Spleen (tissue), 11 donors: ENCODE measurements around the gene ZDHHC3. TPM values are rescaled to one million over a fixed set of nuclear protein-coding genes. Genes with fewer than 3 reads are reported as not detected.

Experiments
- DNase-seq: peaks from one replicate; pipeline ENCODE4 v3.0.0-alpha.2; 2020
- H3K27ac ChIP-seq, 8 donors: fragments of 200-600 bp; sonication (generic) in 7 of 8; 1 replicate in 4 of 8; 2 replicates in 4 of 8; pipeline versions ENCODE4 v1.5.0 to v1.8.0; 2016 to 2021; ENCODE audit warnings: inconsistent platforms in 4 of 8, mild to moderate bottlenecking in 4 of 8, moderate library complexity in 1 of 8
- H3K27me3 ChIP-seq, 7 donors: fragments of 200-600 bp; sonication (generic) in 6 of 7; replicated peaks in 1 of 7; 1 replicate in 4 of 7; 2 replicates in 3 of 7; pipeline versions ENCODE4 v1.5.0 to v1.8.0; 2016 to 2021; ENCODE audit warnings: inconsistent platforms in 3 of 7, mild to moderate bottlenecking in 1 of 7
- H3K36me3 ChIP-seq, 6 donors: fragments of 200-600 bp; sonication (generic) in 5 of 6; 1 replicate in 4 of 6; 2 replicates in 2 of 6; pipeline versions ENCODE4 v1.5.0 to v1.8.0; 2016 to 2021; ENCODE audit warnings: inconsistent platforms in 2 of 6
- H3K4me1 ChIP-seq, 6 donors: fragments of 200-600 bp; sonication (generic) in 5 of 6; 1 replicate in 3 of 6; 2 replicates in 3 of 6; pipeline versions ENCODE4 v1.5.0 to v1.8.0; 2016 to 2021; ENCODE audit warnings: inconsistent platforms in 3 of 6
- H3K4me3 ChIP-seq, 8 donors: fragments of 200-600 bp; sonication (generic) in 7 of 8; 1 replicate in 4 of 8; 2 replicates in 4 of 8; pipeline versions ENCODE4 v1.5.0 to v1.8.0; 2016 to 2021; ENCODE audit warnings: inconsistent platforms in 4 of 8, mild to moderate bottlenecking in 4 of 8, moderate library complexity in 2 of 8
- H3K9me3 ChIP-seq, 8 donors: fragments of 200-600 bp; sonication (generic) in 7 of 8; 1 replicate in 4 of 8; 2 replicates in 4 of 8; pipeline versions ENCODE4 v1.5.0 to v1.8.0; 2016 to 2021; ENCODE audit warnings: inconsistent platforms in 4 of 8
- CTCF ChIP-seq, 11 experiments: fragments of 200-600 bp in 7 of 11; fragments of 450-650 bp in 4 of 11; sonication (generic) in 4 of 11; IDR thresholded peaks in 8 of 11; conservative IDR thresholded peaks in 3 of 11; 1 replicate in 7 of 11; 2 replicates in 4 of 11; pipeline versions ENCODE4 v1.4.0 to v1.8.0; 2016 to 2021; ENCODE audit warnings: antibody characterized with exemption in 11 of 11, inconsistent platforms in 4 of 11, mild to moderate bottlenecking in 1 of 11
- POLR2A ChIP-seq, 3 donors: fragments of 450-650 bp; IDR thresholded peaks; one replicate each; pipeline ENCODE4 v1.5.1; 2017; ENCODE audit warnings: antibody characterized with exemption in 3 of 3, mild to moderate bottlenecking in 1 of 3
- POLR2AphosphoS5 ChIP-seq, 3 donors: sonication (generic); formaldehyde crosslinking; IDR thresholded peaks; one replicate each; pipeline ENCODE4 v1.5.1; 2017; ENCODE audit warnings: antibody characterized with exemption in 3 of 3
- WGBS, 5 donors: extraction: QIAGEN DNeasy Blood & Tissue Kit in 3 of 5; methylation state at CpG; one replicate each; pipeline versions ENCODE4 v1.1.5 to v1.1.7; 2013 to 2018; 5-methylcytosine and 5-hydroxymethylcytosine counted together
- intact Hi-C: fragments of 100-400 bp; cut with DNase I; formaldehyde crosslinking; loops from one replicate; pipeline ENCODE4 v1.15.0; 2023; ENCODE audit warnings: low total_unique reads
- polyA plus RNA-seq, 3 donors: library from polyadenylated mRNA; stranded (reverse); fragments of 200-250 nt; gene quantifications; one replicate each; pipeline ENCODE4 v1.2.1, GENCODE V29; 2013
- total RNA-seq, 7 donors: library from RNA; depleted of rRNA in 3 of 7; stranded (reverse); fragments of >200 nt in 3 of 7; fragmentation: NEBNext Ultra II Directional in 4 of 7; extraction: Animal tissue kit (Norgen Biotek cat#: 25700) in 4 of 7; gene quantifications; one replicate each; pipeline versions ENCODE4 v1.1.0 to v1.2.1, GENCODE V29; 2016 to 2021
- donor health status: healthy with polysubstance abuse.
- donor health status: DM: no; HTN: no; CAD: no; lungs with moderate emphysema.
- donor health status: DM: no; HTN: no; CAD: no.
- donor health status: Bipolar disorder and iron deficiency.
- donor health status: healthy.
- donor health status: DM: no; HTN: no; CAD: no.
- donor health status: DM: yes; HTN: yes; CAD: no.

Gene ZDHHC3
- total and polyA plus RNA-seq, 10 donors = 15.2 to 79.2 (median 65.5) TPM

- no peak overlapping the region for H3K4me3 ChIP-seq
- WGBS, 5 donors = 56 to 68% (median 61%) methylated on average over 4 of the region's 4 CpGs
- H3K9me3 ChIP-seq = peaks cover 0 to 5% (median 0%) of the 10 kb centered on the region in 8 donors
- H3K4me1 ChIP-seq = no peaks in the 10 kb centered on the region
- no peaks in the 10 kb centered on the region for H3K36me3 ChIP-seq
- no peak for TF ChIP-seq CTCF (IDR thresholded peaks at IDR 0.05 in 8 of 11, conservative IDR thresholded peaks at IDR 0.05 in 3 of 11)
- no peak for TF ChIP-seq POLR2A (IDR thresholded peaks at IDR 0.05)
- no peak for TF ChIP-seq POLR2AphosphoS5 (IDR thresholded peaks at IDR 0.05)
- intact Hi-C loops = no loop called here
- H3K27ac ChIP-seq = no peak overlapping the region
- no peak for DNase-seq
- peaks cover 0 to 14% (median 0%) of the 10 kb centered on the region in 7 donors for H3K27me3 ChIP-seq
These were observed 68.4 kb downstream of the ZDHHC3 start for GRCh38 chr3:44907612-44908011.

- intact Hi-C loops = no loop called here
- no peak overlapping the region for H3K4me3 ChIP-seq
- no peak for TF ChIP-seq POLR2AphosphoS5 (IDR thresholded peaks at IDR 0.05)
- no peak for TF ChIP-seq CTCF (IDR thresholded peaks at IDR 0.05 in 8 of 11, conservative IDR thresholded peaks at IDR 0.05 in 3 of 11)
- TF ChIP-seq POLR2A (IDR thresholded peaks at IDR 0.05) = no peak
- H3K27me3 ChIP-seq = peaks cover 0 to 14% (median 0%) of the 10 kb centered on the region in 7 donors
- H3K9me3 ChIP-seq = peaks cover 0 to 5% (median 0%) of the 10 kb centered on the region in 8 donors
- no peak for DNase-seq
- WGBS, 5 donors = 59 to 92% (median 79%) methylated on average over 4 of the region's 4 CpGs
- no peaks in the 10 kb centered on the region for H3K4me1 ChIP-seq
- H3K27ac ChIP-seq = no peak overlapping the region
- no peaks in the 10 kb centered on the region for H3K36me3 ChIP-seq
These were observed 69.0 kb downstream of the ZDHHC3 start for GRCh38 chr3:44906997-44907396.

GRCh38 chr3:44905446-44906157 is 70.4 kb downstream of the ZDHHC3 start:
- H3K4me1 ChIP-seq = no peaks in the 10 kb centered on the region
- no peaks in the 10 kb centered on the region for H3K36me3 ChIP-seq
- peaks cover 0 to 25% (median 0%) of the 10 kb centered on the region in 7 donors for H3K27me3 ChIP-seq
- no peak for TF ChIP-seq POLR2AphosphoS5 (IDR thresholded peaks at IDR 0.05)
- no peak for TF ChIP-seq CTCF (IDR thresholded peaks at IDR 0.05 in 8 of 11, conservative IDR thresholded peaks at IDR 0.05 in 3 of 11)
- no peak for TF ChIP-seq POLR2A (IDR thresholded peaks at IDR 0.05)
- intact Hi-C loops = no loop called here
- no peak for DNase-seq
- 67 to 92% (median 73%) methylated on average over 3 of the region's 3 CpGs for WGBS, 5 donors
- peaks cover 0 to 5% (median 0%) of the 10 kb centered on the region in 8 donors for H3K9me3 ChIP-seq
- no peak overlapping the region for H3K27ac ChIP-seq
- H3K4me3 ChIP-seq = no peak overlapping the region

- TF ChIP-seq CTCF (IDR thresholded peaks at IDR 0.05 in 8 of 11, conservative IDR thresholded peaks at IDR 0.05 in 3 of 11) (no peak), POLR2AphosphoS5 (IDR thresholded peaks at IDR 0.05) (no peak), POLR2A (IDR thresholded peaks at IDR 0.05) (no peak)
- Histone ChIP-seq H3K4me1 (no peaks in the 10 kb centered on the region), H3K4me3 (no peak overlapping the region), H3K27ac (no peak overlapping the region), H3K27me3 (peaks cover 0 to 28% (median 0%) of the 10 kb centered on the region in 7 donors), H3K36me3 (no peaks in the 10 kb centered on the region), H3K9me3 (no peaks in the 10 kb centered on the region)
- intact Hi-C loops = no loop called here
- 91 to 96% (median 93%) methylated on average over 15 of the region's 15 CpGs for WGBS, 5 donors
- DNase-seq = no peak
These were observed 72.2 kb downstream of the ZDHHC3 start for GRCh38 chr3:44903751-44904150.
